Measurements from ENCODE around the gene ZBBX. TPM values are rescaled to one million over a fixed set of nuclear protein-coding genes. Genes with fewer than 3 reads are reported as not detected.
"Not testable (repeated sequence)": the region's sequence is repeated elsewhere in the genome, so short reads cannot be mapped to it uniquely, and the experiment has no call there.

ZBBX gene
- total RNA-seq, 1 experiment from 2014 or later: 1.1 TPM

- no peak for TF ChIP-seq ZNF232 (CRISPR knock-in tag; IDR thresholded peaks at IDR 0.05)
- 0 out of 2 replicates have a peak, but pooled peaks have one; percentile 18 for TF ChIP-seq ZNF396 (CRISPR knock-in tag; IDR thresholded peaks at IDR 0.05; ENCODE audit: borderline replicate concordance)
- TF ChIP-seq HMGXB4 (CRISPR knock-in tag; IDR thresholded peaks at IDR 0.05): 0 out of 2 replicates have a peak, but pooled peaks have one; percentile 1
- TF ChIP-seq OVOL2 (CRISPR knock-in tag; IDR thresholded peaks at IDR 0.05; ENCODE audit: borderline replicate concordance): no peak
- TF ChIP-seq ZNF263 (CRISPR knock-in tag; IDR thresholded peaks at IDR 0.05; ENCODE audit: low read depth): no peak
- peak; percentile 41; the same call in 1 of the 2 replicates for TF ChIP-seq SP1 (CRISPR knock-in tag; conservative IDR thresholded peaks at IDR 0.05)
- TF ChIP-seq ARID4B (CRISPR knock-in tag; IDR thresholded peaks at IDR 0.05; ENCODE audit: borderline replicate concordance): peak; percentile 33; the same call in 1 of the 2 replicates
- TF ChIP-seq, protein P1, sequence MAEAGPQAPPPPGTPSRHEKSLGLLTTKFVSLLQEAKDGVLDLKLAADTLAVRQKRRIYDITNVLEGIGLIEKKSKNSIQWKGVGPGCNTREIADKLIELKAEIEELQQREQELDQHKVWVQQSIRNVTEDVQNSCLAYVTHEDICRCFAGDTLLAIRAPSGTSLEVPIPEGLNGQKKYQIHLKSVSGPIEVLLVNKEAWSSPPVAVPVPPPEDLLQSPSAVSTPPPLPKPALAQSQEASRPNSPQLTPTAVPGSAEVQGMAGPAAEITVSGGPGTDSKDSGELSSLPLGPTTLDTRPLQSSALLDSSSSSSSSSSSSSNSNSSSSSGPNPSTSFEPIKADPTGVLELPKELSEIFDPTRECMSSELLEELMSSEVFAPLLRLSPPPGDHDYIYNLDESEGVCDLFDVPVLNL (CRISPR knock-in tag; IDR thresholded peaks at IDR 0.05; ENCODE audit: borderline replicate concordance, low read depth): no peak
- peak; percentile 72; the same call in 1 of the 2 replicates for TF ChIP-seq ZBTB21 (CRISPR knock-in tag; IDR thresholded peaks at IDR 0.05; ENCODE audit: borderline replicate concordance)
- TF ChIP-seq, protein P2, sequence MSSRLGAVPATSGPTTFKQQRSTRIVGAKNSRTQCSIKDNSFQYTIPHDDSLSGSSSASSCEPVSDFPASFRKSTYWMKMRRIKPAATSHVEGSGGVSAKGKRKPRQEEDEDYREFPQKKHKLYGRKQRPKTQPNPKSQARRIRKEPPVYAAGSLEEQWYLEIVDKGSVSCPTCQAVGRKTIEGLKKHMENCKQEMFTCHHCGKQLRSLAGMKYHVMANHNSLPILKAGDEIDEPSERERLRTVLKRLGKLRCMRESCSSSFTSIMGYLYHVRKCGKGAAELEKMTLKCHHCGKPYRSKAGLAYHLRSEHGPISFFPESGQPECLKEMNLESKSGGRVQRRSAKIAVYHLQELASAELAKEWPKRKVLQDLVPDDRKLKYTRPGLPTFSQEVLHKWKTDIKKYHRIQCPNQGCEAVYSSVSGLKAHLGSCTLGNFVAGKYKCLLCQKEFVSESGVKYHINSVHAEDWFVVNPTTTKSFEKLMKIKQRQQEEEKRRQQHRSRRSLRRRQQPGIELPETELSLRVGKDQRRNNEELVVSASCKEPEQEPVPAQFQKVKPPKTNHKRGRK (CRISPR knock-in tag; IDR thresholded peaks at IDR 0.05; ENCODE audit: borderline replicate concordance): no peak
- TF ChIP-seq ATF6 (CRISPR knock-in tag; IDR thresholded peaks at IDR 0.05): no peak
- no peak for TF ChIP-seq ZSCAN18 (CRISPR knock-in tag; IDR thresholded peaks at IDR 0.05)
- TF ChIP-seq MXD4 (CRISPR knock-in tag; IDR thresholded peaks at IDR 0.05; ENCODE audit: borderline replicate concordance): no peak
- no peak for TF ChIP-seq ZNF671 (CRISPR knock-in tag; IDR thresholded peaks at IDR 0.05)
- no peak for TF ChIP-seq MYBL2 (CRISPR knock-in tag; IDR thresholded peaks at IDR 0.05)
- TF ChIP-seq RELA (CRISPR knock-in tag; IDR thresholded peaks at IDR 0.05; ENCODE audit: borderline replicate concordance): no peak
- TF ChIP-seq ZNF138 (CRISPR knock-in tag; conservative IDR thresholded peaks at IDR 0.05): no peak
- TF ChIP-seq, protein P3, sequence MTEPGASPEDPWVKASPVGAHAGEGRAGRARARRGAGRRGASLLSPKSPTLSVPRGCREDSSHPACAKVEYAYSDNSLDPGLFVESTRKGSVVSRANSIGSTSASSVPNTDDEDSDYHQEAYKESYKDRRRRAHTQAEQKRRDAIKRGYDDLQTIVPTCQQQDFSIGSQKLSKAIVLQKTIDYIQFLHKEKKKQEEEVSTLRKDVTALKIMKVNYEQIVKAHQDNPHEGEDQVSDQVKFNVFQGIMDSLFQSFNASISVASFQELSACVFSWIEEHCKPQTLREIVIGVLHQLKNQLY (CRISPR knock-in tag; IDR thresholded peaks at IDR 0.05): no peak
- TF ChIP-seq USF1 (CRISPR knock-in tag; IDR thresholded peaks at IDR 0.05): no peak
Measured at GRCh38 chr3:167380004-167380689, at the start of gene ZBBX (continued).

DNA sequence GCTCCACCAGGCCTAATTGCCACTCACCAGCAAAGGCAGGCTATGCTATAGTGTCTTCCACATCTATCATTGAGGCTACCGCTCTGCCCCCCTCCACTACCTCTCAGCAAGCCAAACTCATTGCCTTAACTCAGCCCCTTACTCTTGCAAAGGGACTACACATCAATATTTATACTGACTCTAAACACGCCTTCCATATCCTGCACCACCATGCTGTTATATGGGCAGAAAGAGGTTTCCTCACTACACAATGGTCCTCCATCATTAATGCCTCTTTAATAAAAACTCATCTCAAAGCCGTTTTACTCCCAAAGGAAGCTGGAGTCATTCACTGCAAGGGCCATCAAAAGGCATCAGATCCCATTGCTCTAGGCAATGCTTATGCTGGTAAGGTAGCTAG, 46.9 kb upstream of the ZBBX start:
- ATAC-seq; CTCF ChIA-PET; H3K27ac Mint-ChIP-seq; H3K4me1 Mint-ChIP-seq; H3K27me3 Mint-ChIP-seq (ENCODE audit: low read depth); H3K36me3 Mint-ChIP-seq; H3K4me3 Mint-ChIP-seq; DNase-seq (ENCODE audit: low spot score); POLR2A ChIA-PET: not testable (repeated sequence)
- H3K9me3 Mint-ChIP-seq: peaks cover 17% of the 10 kb centered on the region

Measured in WTC11 (cell line).